KBM-7 (cell line): Measurements from ENCODE around the gene URB1.
"Not testable (repeated sequence)": the region's sequence is repeated elsewhere in the genome, so short reads cannot be mapped to it uniquely, and the experiment has no call there.

Experiments
- DNase-seq: peaks from one replicate; pipeline ENCODE4 v3.0.0-alpha.2; 2015
- in situ Hi-C: fragments of 300-500 bp; cut with MboI; formaldehyde crosslinking; loops from 2 replicates; pipeline ENCODE4 v1.14.3; 2020; ENCODE audit warnings: low sequenced_read_pairs, low pct_unique_long_range_greater_than_20kb, mixed read lengths

URB1 gene

DNA sequence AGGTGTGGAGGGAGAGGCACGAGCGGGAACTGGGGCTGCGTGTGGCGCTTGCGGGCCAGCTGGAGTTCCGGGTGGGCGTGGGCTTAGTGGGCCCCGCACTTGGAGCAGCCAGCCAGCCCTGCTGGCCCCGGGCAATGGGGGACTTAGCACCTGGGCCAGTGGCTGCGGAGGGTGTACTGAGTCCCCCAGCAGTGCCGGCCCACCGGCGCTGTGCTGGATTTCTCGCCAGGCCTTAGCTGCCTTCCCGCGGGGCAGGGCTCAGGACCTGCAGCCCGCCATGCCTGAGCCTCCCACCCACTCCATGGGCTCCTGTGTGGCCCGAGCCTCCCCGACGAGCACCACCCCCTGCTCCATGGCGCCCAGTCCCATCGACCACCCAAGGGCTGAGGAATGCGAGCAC, 127.5 kb downstream of the URB1 start:
- DNase-seq = not testable (repeated sequence)
- in situ Hi-C loops = loop anchor here (25.0 kb wide), 1 partner anchor 403 kb away; the partner anchor contains the start of gene HUNK

DNA sequence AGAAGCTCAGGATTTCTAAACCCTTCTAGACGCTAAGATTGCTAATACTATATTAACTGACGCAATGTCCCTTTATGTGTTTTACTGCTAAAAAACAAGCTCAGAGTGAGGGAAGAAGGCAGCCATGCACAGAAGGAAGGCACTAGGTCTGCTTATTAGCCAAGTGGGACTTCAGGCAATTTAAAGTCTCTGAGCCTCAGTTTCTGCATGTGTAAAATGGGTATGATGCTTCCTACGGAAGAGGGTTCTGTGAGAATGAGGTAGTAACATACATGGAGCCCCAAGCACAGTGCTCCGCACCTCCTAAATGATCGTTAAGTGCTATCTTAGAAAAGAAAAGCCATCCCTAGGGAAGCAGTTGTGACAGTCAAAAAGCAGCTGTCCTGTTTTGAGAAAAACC, 130.9 kb downstream of the URB1 start:
- no peak for DNase-seq
- in situ Hi-C loops = loop anchor here (25.0 kb wide), 1 partner anchor 400 kb away; the partner anchor contains the start of gene HUNK
